Erythroblast (primary cell): ENCODE results near the gene MAPK10.

Experiments
- GATA1 ChIP-seq: IDR thresholded peaks from 2 replicates; pipeline ENCODE4 v1.6.1; 2011; ENCODE audit warnings: low read depth, mild to moderate bottlenecking, control low read depth, low read length, moderate library complexity
- POLR2A ChIP-seq: IDR thresholded peaks from 2 replicates; pipeline ENCODE4 v1.6.1; 2011; ENCODE audit warnings: mild to moderate bottlenecking, low read length

DNA sequence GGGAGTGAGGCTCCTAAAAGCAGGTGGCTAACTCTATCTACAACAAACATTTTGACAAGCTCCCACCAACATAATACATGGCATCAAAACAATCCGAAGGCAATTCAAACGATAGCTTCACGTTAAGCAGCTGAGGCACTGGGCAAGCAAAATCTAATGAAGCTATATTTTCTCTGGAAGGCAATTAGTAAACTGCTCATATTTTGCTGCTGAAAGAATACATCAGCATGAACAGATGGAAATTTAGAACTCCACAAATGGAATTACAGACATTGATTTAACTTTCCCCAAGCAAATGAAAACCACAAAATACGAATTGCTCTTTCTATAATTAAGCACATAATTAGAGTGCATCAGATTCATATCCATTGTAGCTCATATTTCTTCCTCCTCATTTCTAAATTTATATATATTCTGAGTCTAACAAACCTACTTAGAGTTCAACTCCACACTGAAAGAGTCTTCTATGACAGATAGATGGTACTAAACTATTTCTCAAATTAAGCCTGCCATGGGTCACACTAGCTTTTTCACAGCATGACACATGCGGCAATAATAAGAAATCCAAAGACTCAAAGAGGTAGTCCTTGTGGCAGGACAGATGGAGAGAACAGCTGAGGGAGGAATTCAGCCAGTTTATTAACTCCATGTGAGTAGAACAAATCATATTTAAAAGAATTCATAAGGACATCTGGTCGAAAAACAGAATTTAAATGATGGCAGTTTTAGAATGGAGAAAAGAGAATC lies 305.4 kb downstream of the MAPK10 start:
- TF ChIP-seq POLR2A (no peak), GATA1 (no peak)
